ENCODE results near the gene PRKCSH. TPM values are rescaled to one million over a fixed set of nuclear protein-coding genes. Genes with fewer than 3 reads are reported as not detected.

Gene PRKCSH
- total RNA-seq, 1 experiment from 2014 or later, result 410 TPM

DNA sequence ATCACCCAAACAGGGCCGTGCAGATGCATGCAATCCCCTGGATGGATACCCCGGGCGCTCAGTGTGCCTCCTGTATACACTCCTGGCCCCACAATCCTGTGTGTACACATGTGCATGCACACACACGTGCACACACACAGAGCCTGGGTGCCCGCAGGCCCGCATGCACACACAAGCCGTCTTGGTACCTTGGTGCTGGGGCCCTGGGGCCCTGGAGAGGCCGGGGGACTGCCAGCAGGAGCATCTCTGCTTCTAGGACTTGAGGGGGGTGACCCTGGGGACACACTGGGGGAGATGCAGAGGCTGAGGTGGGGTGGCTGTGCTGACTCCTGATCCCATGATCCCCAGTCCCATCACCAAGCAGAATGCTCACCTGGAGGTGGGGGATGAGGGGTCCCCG is 35.8 kb upstream of the PRKCSH start:
- Histone ChIP-seq H3K9me2 (ENCODE audit: insufficient read depth) (no peaks in the 10 kb centered on the region), H3K27me3 (ENCODE audit: insufficient read depth, low read depth) (no peaks in the 10 kb centered on the region), H3K36me3 (ENCODE audit: low read depth) (peaks cover 8% of the 10 kb centered on the region; the same call in 1 of the 2 replicates), H3K4me2 (no peak overlapping the region), H4K20me1 (ENCODE audit: insufficient read depth) (no peaks in the 10 kb centered on the region), H3K27ac (no peak overlapping the region), H3K4me1 (replicated peaks; ENCODE audit: insufficient read depth) (no peaks in the 10 kb centered on the region), H3K79me2 (ENCODE audit: low read depth) (no peaks in the 10 kb centered on the region), H3K9me3 (ENCODE audit: insufficient read depth, low read depth) (no peaks in the 10 kb centered on the region), H3F3A (ENCODE audit: insufficient read depth, low read depth) (peaks cover 12% of the 10 kb centered on the region), H2AFZ (no peak overlapping the region), H3K4me3 (no peak overlapping the region)
- no TSS peak for BruUV-seq (replicated peaks)
- no peak for DNase-seq
- CTCF ChIA-PET, result interaction anchor here (0.6 kb wide), 1 partner anchor 222 kb away, joined by 4 read pairs; no protein-coding TSS in a partner anchor
- intact Hi-C loops (cut with micrococcal nuclease; ENCODE audit: unreplicated experiment), result no loop called here
- POLR2A ChIA-PET (ENCODE audit: unreplicated experiment), result no interaction called here
- TF ChIP-seq EZH2 (IDR thresholded peaks at IDR 0.05; ENCODE audit: low read depth), result no peak
- TF ChIP-seq, protein P1, sequence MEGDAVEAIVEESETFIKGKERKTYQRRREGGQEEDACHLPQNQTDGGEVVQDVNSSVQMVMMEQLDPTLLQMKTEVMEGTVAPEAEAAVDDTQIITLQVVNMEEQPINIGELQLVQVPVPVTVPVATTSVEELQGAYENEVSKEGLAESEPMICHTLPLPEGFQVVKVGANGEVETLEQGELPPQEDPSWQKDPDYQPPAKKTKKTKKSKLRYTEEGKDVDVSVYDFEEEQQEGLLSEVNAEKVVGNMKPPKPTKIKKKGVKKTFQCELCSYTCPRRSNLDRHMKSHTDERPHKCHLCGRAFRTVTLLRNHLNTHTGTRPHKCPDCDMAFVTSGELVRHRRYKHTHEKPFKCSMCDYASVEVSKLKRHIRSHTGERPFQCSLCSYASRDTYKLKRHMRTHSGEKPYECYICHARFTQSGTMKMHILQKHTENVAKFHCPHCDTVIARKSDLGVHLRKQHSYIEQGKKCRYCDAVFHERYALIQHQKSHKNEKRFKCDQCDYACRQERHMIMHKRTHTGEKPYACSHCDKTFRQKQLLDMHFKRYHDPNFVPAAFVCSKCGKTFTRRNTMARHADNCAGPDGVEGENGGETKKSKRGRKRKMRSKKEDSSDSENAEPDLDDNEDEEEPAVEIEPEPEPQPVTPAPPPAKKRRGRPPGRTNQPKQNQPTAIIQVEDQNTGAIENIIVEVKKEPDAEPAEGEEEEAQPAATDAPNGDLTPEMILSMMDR (conservative IDR thresholded peaks at IDR 0.05), result no peak

DNA sequence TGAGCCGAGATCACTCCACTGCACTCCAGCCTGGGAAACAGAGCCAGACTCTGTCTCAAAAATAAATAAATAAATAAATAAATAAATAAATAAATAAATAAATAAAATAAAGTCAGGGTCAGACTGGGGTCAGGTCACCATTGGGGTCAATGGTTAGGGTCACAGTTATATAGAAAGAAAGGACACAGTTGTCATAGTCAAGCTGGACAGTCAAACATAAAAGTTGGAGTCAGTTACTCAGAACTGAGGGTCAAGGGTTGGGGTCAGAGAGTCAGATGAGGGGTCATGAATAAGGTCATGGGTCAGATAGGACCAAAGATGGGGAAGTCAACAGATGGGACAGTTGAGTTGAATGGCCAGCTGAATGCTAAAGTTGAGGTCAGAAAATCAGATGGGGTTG is 34.6 kb upstream of the PRKCSH start:
- Histone ChIP-seq H3K27ac (no peak overlapping the region), H3K79me2 (ENCODE audit: low read depth) (no peaks in the 10 kb centered on the region), H3K4me2 (no peak overlapping the region), H3K9me3 (ENCODE audit: insufficient read depth, low read depth) (no peaks in the 10 kb centered on the region), H3K4me3 (no peak overlapping the region), H3K27me3 (ENCODE audit: insufficient read depth, low read depth) (no peaks in the 10 kb centered on the region), H3K9me2 (ENCODE audit: insufficient read depth) (no peaks in the 10 kb centered on the region), H4K20me1 (ENCODE audit: insufficient read depth) (no peaks in the 10 kb centered on the region), H3K36me3 (ENCODE audit: low read depth) (peaks cover 8% of the 10 kb centered on the region; the same call in 1 of the 2 replicates), H3F3A (ENCODE audit: insufficient read depth, low read depth) (peaks cover 16% of the 10 kb centered on the region), H2AFZ (no peak overlapping the region), H3K4me1 (replicated peaks; ENCODE audit: insufficient read depth) (no peaks in the 10 kb centered on the region)
- intact Hi-C loops (cut with micrococcal nuclease; ENCODE audit: unreplicated experiment), result no loop called here
- POLR2A ChIA-PET (ENCODE audit: unreplicated experiment), result no interaction called here
- CTCF ChIA-PET, result interaction anchor here (0.6 kb wide), 1 partner anchor 51 kb away, joined by 4 read pairs; no protein-coding TSS in a partner anchor
- no peak for DNase-seq
- no TSS peak for BruUV-seq (replicated peaks)
- no peak for TF ChIP-seq EZH2 (IDR thresholded peaks at IDR 0.05; ENCODE audit: low read depth)
- TF ChIP-seq, protein P1 (conservative IDR thresholded peaks at IDR 0.05), result no peak

DNA sequence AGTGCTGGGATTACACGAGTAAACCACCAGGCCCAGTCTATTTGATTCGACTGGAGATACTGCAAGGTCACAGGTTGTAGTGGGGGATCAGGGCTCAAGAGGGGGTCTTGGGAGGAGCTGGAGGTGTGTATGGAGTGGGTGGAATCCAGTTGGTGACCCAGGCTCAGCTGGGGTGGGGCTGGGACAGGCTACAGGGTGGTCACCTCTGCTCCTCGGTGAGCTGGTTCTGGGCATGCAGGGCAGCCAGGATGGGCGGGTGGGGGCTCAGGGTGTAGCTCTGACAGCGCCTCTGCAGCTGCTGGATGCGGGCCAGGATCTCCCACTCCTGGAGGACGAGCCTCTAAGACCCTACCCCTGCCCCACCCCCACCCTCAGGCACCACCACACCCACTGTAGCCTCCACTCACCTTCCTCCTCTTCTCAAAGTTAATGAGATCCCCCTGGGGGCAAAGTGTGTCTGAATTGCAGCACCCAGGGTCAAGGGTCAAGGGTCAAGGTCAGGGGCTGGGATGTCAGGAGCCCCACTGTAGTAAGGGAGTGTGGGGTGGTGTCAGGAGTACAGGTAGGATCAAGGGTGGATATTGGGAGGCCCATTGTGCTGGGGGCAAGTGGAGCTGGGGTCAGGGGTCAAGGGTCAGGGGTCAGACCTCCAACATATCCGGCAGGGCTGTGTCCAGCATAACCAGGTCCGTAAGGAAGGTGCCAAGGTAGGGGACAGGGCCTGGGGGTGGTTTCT is 33.5 kb upstream of the PRKCSH start:
- no peak overlapping the region for H3K27ac ChIP-seq
- H3K27me3 ChIP-seq (ENCODE audit: insufficient read depth, low read depth), result no peaks in the 10 kb centered on the region
- no TSS peak for BruUV-seq (replicated peaks)
- H3K9me3 ChIP-seq (ENCODE audit: insufficient read depth, low read depth), result no peaks in the 10 kb centered on the region
- no peaks in the 10 kb centered on the region for H4K20me1 ChIP-seq (ENCODE audit: insufficient read depth)
- H3K4me3 ChIP-seq, result no peak overlapping the region
- intact Hi-C loops (cut with micrococcal nuclease; ENCODE audit: unreplicated experiment), result no loop called here
- ChIA-PET POLR2A (ENCODE audit: unreplicated experiment) (no interaction called here), CTCF (no interaction called here)
- peaks cover 11% of the 10 kb centered on the region for H3K36me3 ChIP-seq (ENCODE audit: low read depth)
- no peak overlapping the region for H3K4me2 ChIP-seq
- peaks cover 16% of the 10 kb centered on the region for H3F3A ChIP-seq (ENCODE audit: insufficient read depth, low read depth)
- no peaks in the 10 kb centered on the region for H3K9me2 ChIP-seq (ENCODE audit: insufficient read depth)
- TF ChIP-seq, protein P1 (conservative IDR thresholded peaks at IDR 0.05), result no peak
- no peak for TF ChIP-seq EZH2 (IDR thresholded peaks at IDR 0.05; ENCODE audit: low read depth)
- DNase-seq, result no peak
- H2AFZ ChIP-seq, result no peak overlapping the region
- no peaks in the 10 kb centered on the region for H3K4me1 ChIP-seq (replicated peaks; ENCODE audit: insufficient read depth)
- no peaks in the 10 kb centered on the region for H3K79me2 ChIP-seq (ENCODE audit: low read depth)

Measured in PC-9 (cell line).